Stimulated activated naive CD8-positive, alpha-beta T cell treated with anti-CD3 and anti-CD28 coated beads, Interleukin-15, Interleukin-2, amounts not matched to agents 100 ng/mL and 50 ng/mL, for 24 hours (primary cell): ENCODE data around the gene MPZL3.
"Not testable (repeated sequence)": the region's sequence is repeated elsewhere in the genome, so short reads cannot be mapped to it uniquely, and the experiment has no call there.

ENCODE experiments used
- H3K27ac Mint-ChIP-seq: one replicate; pipeline ENCODE4 v1.8.0; 2021; ENCODE audit warnings: mild to moderate bottlenecking, mixed read lengths
- H3K27me3 Mint-ChIP-seq: one replicate; pipeline ENCODE4 v1.8.0; 2021; ENCODE audit warnings: mixed read lengths
- H3K36me3 Mint-ChIP-seq: one replicate; pipeline ENCODE4 v1.8.0; 2021; ENCODE audit warnings: low read depth, mixed read lengths
- H3K4me1 Mint-ChIP-seq: one replicate; pipeline ENCODE4 v1.8.0; 2021; ENCODE audit warnings: low read depth, mixed read lengths
- H3K4me3 Mint-ChIP-seq: one replicate; pipeline ENCODE4 v1.8.0; 2021; ENCODE audit warnings: mild to moderate bottlenecking, mixed read lengths
- H3K9me3 Mint-ChIP-seq: one replicate; pipeline ENCODE4 v1.8.0; 2021; ENCODE audit warnings: mixed read lengths

MPZL3 gene

GRCh38 chr11:118201966-118202365, 50.2 kb downstream of the MPZL3 start:
- Mint-ChIP-seq H3K27me3 (no peaks in the 10 kb centered on the region), H3K36me3 (peaks cover 30% of the 10 kb centered on the region), H3K4me1 (peaks cover 2% of the 10 kb centered on the region), H3K27ac (no peak overlapping the region), H3K4me3 (no peak overlapping the region), H3K9me3 (no peaks in the 10 kb centered on the region)

GRCh38 chr11:118200901-118201680, 51.1 kb downstream of the MPZL3 start:
- H3K4me1 Mint-ChIP-seq = peaks cover 9% of the 10 kb centered on the region
- no peaks in the 10 kb centered on the region for H3K9me3 Mint-ChIP-seq
- H3K27ac Mint-ChIP-seq = no peak overlapping the region
- H3K36me3 Mint-ChIP-seq = peaks cover 34% of the 10 kb centered on the region
- no peak overlapping the region for H3K4me3 Mint-ChIP-seq
- no peaks in the 10 kb centered on the region for H3K27me3 Mint-ChIP-seq

- peaks cover 37% of the 10 kb centered on the region for H3K36me3 Mint-ChIP-seq
- H3K27ac Mint-ChIP-seq = no peak overlapping the region
- H3K4me3 Mint-ChIP-seq = no peak overlapping the region
- no peaks in the 10 kb centered on the region for H3K9me3 Mint-ChIP-seq
- no peaks in the 10 kb centered on the region for H3K27me3 Mint-ChIP-seq
- H3K4me1 Mint-ChIP-seq = peaks cover 12% of the 10 kb centered on the region
These were observed 51.7 kb downstream of the MPZL3 start for GRCh38 chr11:118200497-118200896.

DNA sequence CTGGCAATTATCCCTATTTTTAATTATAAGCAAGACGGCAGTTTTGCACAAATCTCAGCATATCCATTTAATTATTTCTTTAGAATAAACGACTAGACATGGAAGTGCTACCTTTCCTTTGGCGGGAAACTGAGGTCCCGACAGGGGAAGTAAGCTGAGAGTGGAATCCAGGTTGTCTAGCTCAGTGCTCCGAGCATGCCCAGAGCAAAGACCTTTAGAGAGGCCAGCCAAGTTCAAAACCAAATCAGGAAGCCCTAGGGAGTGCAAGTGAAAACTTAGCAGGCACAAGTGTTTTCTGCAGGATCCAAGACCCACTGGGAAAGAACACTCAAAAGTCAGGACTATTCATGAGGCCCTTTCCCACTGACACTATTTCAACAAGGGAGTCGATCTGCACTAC, 53.0 kb downstream of the MPZL3 start:
- Mint-ChIP-seq H3K36me3 (peaks cover 51% of the 10 kb centered on the region), H3K27ac (no peak overlapping the region), H3K27me3 (no peaks in the 10 kb centered on the region), H3K4me1 (peaks cover 25% of the 10 kb centered on the region), H3K9me3 (no peaks in the 10 kb centered on the region), H3K4me3 (no peak overlapping the region)

GRCh38 chr11:118198370-118198769, 53.8 kb downstream of the MPZL3 start:
- Mint-ChIP-seq H3K4me3 (no peak overlapping the region), H3K4me1 (peaks cover 29% of the 10 kb centered on the region), H3K9me3 (no peaks in the 10 kb centered on the region), H3K27me3 (no peaks in the 10 kb centered on the region), H3K27ac (no peak overlapping the region), H3K36me3 (peaks cover 59% of the 10 kb centered on the region)

GRCh38 chr11:118194835-118195627, 57.1 kb downstream of the MPZL3 start:
- H3K27me3 Mint-ChIP-seq = no peaks in the 10 kb centered on the region
- H3K27ac Mint-ChIP-seq = peak overlapping the region; percentile 55
- peaks cover 4% of the 10 kb centered on the region for H3K9me3 Mint-ChIP-seq
- H3K36me3 Mint-ChIP-seq = peaks cover 78% of the 10 kb centered on the region
- no peak overlapping the region for H3K4me3 Mint-ChIP-seq
- H3K4me1 Mint-ChIP-seq = peaks cover 29% of the 10 kb centered on the region

DNA sequence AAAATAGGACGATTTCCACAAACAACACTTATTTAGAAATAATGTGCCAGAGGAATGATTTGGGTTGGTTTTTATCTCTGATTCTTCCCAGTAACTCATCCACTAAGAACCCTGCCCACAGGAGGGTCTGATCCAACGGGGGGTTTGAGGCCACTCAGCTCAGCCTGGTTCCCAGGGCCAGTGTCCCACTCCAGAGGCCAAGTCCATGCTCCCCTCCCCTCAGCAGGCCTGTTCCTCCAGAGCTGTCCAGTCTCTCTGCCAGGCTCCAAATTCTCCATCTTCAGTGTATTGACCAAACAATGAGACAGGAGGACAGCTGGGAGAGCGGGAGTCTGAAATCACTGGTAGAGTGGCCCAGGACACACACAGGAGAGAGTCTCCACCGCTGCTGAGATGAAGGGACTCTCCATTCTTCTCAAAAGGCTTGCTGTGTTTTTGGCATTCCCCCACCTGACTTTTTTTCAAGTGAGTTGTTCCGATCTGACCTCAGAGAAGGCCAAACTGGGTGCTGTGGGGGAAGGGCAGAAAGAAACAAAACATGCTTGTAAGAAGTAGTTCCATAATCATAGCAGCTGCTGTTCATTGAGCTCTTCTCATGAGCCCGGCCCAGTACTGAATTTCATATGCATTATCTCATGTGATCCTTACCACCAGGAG, 58.1 kb downstream of the MPZL3 start:
- H3K27ac Mint-ChIP-seq = peak overlapping the region; percentile 68
- H3K4me1 Mint-ChIP-seq = peaks cover 29% of the 10 kb centered on the region
- peaks cover 74% of the 10 kb centered on the region for H3K36me3 Mint-ChIP-seq
- no peaks in the 10 kb centered on the region for H3K27me3 Mint-ChIP-seq
- H3K9me3 Mint-ChIP-seq = peaks cover 4% of the 10 kb centered on the region
- H3K4me3 Mint-ChIP-seq = no peak overlapping the region

DNA sequence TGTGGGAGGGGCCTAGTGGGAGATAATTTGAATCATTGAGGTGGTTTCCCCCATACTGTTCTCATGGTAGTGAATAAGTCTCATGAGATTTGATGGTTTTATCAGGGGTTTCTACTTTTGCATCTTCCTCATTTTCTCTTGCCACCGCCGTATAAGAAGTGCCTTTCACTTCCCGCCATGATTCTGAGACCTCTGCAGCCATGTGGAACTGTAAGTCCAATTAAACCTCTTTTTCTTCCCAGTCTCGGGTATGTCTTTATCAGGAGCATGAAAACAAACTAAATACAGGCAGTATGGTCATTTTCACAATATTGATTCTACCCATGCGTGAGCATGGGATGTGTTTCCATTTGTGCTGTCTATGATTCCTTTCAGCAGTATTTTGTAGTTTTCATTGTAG, 59.3 kb downstream of the MPZL3 start:
- not testable (repeated sequence) for H3K27me3 Mint-ChIP-seq, H3K27ac Mint-ChIP-seq, H3K4me3 Mint-ChIP-seq, H3K9me3 Mint-ChIP-seq
- H3K4me1 Mint-ChIP-seq = peaks cover 29% of the 10 kb centered on the region
- peaks cover 61% of the 10 kb centered on the region for H3K36me3 Mint-ChIP-seq

GRCh38 chr11:118190942-118191506, 61.1 kb downstream of the MPZL3 start:
- Mint-ChIP-seq H3K4me1 (peaks cover 20% of the 10 kb centered on the region), H3K36me3 (peaks cover 44% of the 10 kb centered on the region)
- not testable (repeated sequence) for H3K9me3 Mint-ChIP-seq, H3K27ac Mint-ChIP-seq, H3K27me3 Mint-ChIP-seq, H3K4me3 Mint-ChIP-seq

GRCh38 chr11:118186346-118187107, 65.6 kb downstream of the MPZL3 start:
- no peak overlapping the region for H3K4me3 Mint-ChIP-seq
- H3K4me1 Mint-ChIP-seq = no peaks in the 10 kb centered on the region
- H3K27ac Mint-ChIP-seq = no peak overlapping the region
- H3K36me3 Mint-ChIP-seq = peaks cover 2% of the 10 kb centered on the region
- H3K9me3 Mint-ChIP-seq = no peaks in the 10 kb centered on the region
- H3K27me3 Mint-ChIP-seq = peaks cover 10% of the 10 kb centered on the region

DNA sequence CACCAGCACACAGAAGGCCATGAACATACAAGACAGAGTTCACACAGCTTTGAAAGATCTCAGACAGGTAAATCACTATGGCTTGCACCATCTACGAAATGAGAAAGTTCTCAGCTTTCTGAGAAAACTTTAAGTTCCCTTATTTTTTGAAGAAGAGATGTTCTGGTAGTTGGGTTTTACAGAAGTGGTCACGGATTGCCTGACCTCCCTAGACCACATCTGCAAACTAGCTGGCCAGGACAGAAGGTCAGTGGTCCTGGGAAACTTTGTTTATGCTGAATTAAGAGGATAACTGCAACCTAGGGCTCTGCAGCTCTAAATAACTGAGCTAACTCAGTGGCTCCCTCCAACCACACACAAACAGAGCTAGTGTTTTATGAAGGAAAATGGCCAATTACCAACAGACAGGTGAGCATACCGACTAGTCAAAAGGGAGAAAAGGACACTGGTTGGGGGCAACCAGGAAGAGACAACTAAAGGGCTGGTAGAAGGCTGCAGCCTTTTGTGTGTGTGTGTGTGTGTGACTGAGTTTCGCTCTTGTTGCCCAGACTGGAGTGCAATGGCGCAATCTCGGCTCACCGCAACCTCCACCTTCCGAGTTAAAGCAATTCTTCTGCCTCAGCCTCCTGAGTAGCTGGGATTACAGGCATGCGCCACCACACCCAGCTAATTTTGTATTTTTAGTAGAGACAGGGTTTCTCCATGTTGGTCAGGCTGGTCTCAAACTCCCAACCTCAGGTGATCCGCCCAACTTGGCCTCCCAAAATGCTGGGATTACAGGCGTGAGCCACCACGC, 67.2 kb downstream of the MPZL3 start:
- H3K36me3 Mint-ChIP-seq = no peaks in the 10 kb centered on the region
- no peak overlapping the region for H3K4me3 Mint-ChIP-seq
- H3K4me1 Mint-ChIP-seq = no peaks in the 10 kb centered on the region
- H3K9me3 Mint-ChIP-seq = no peaks in the 10 kb centered on the region
- no peak overlapping the region for H3K27ac Mint-ChIP-seq
- H3K27me3 Mint-ChIP-seq = peaks cover 10% of the 10 kb centered on the region

GRCh38 chr11:118183691-118184090, 68.5 kb downstream of the MPZL3 start:
- peaks cover 10% of the 10 kb centered on the region for H3K27me3 Mint-ChIP-seq
- not testable (repeated sequence) for H3K27ac Mint-ChIP-seq, H3K4me3 Mint-ChIP-seq, H3K9me3 Mint-ChIP-seq, H3K36me3 Mint-ChIP-seq, H3K4me1 Mint-ChIP-seq

DNA sequence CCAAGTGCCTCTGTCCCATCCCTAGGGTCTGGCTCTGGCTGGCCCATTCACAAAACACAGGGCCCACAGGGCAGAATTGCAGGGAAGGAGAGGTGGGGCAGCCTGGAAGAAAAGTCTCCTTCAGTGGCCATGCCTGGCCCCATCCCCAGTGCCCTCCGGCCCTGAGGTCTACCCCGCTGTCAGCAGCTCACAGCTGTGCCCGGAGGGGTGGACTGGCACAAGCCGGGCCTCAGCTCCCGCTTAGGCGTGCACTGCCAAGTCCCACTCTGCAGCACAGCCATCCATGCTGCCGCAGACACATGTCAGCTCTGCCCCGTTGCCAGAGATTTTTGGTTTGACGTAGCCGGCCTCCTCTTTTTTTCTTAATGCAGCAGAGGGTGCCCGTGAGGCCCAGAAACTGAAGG, 71.9 kb downstream of the MPZL3 start:
- H3K4me3 Mint-ChIP-seq = no peak overlapping the region
- H3K36me3 Mint-ChIP-seq = no peaks in the 10 kb centered on the region
- H3K4me1 Mint-ChIP-seq = no peaks in the 10 kb centered on the region
- H3K27ac Mint-ChIP-seq = no peak overlapping the region
- H3K27me3 Mint-ChIP-seq = peaks cover 12% of the 10 kb centered on the region
- H3K9me3 Mint-ChIP-seq = no peaks in the 10 kb centered on the region

DNA sequence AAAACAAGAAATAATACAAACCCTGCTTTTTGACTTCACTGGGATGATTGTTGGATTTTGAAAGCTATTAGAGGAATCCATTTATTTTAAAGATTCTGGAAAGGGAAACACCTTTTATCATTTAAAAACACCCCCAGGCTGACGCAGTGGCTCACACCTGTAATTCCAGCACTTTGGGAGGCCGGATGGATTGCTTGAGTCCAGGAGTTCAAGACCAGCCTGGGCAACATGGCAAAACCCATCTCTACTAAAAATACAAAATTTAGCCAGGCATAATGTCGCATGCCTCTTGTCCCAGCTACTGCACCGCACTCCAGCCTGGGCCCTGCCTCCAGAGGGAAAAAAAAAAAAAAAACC, 75.4 kb downstream of the MPZL3 start:
- Mint-ChIP-seq H3K27ac (no peak overlapping the region), H3K4me3 (no peak overlapping the region), H3K4me1 (no peaks in the 10 kb centered on the region), H3K9me3 (no peaks in the 10 kb centered on the region), H3K36me3 (no peaks in the 10 kb centered on the region), H3K27me3 (peaks cover 7% of the 10 kb centered on the region)
